Small intestine (tissue), 7 donors: ENCODE data around the gene NOTCH1. TPM values are rescaled to one million over a fixed set of nuclear protein-coding genes. Genes with fewer than 3 reads are reported as not detected.

ENCODE experiments used
- DNase-seq, 2 donors: peaks; one replicate each; pipeline versions ENCODE4 v3.0.0 to v3.0.0-alpha.2; 2013
- FAIRE-seq: peaks from 2 replicates; lab custom pipeline; 2012; peaks lifted over from hg19 to GRCh38; lab: Jason Lieb, UNC
- H3K27ac ChIP-seq, 3 donors: one replicate each; pipeline ENCODE4 v1.5.1; 2013; ENCODE audit warnings: low read length in 2 of 3, mild to moderate bottlenecking in 2 of 3, control low read depth in 1 of 3, inconsistent platforms in 1 of 3, low read depth in 1 of 3, moderate library complexity in 1 of 3
- H3K27me3 ChIP-seq, 3 donors: one replicate each; pipeline ENCODE4 v1.6.1; 2013; ENCODE audit warnings: low read length in 3 of 3, inconsistent platforms in 1 of 3; ENCODE audit not compliant: control insufficient read depth in 3 of 3, insufficient read depth in 3 of 3
- H3K36me3 ChIP-seq, 3 donors: one replicate each; pipeline ENCODE4 v1.6.1; 2013; ENCODE audit warnings: low read length in 3 of 3, inconsistent platforms in 1 of 3, low read depth in 1 of 3, mild to moderate bottlenecking in 1 of 3, moderate library complexity in 1 of 3; ENCODE audit not compliant: control insufficient read depth in 3 of 3, insufficient read depth in 2 of 3
- H3K4me1 ChIP-seq, 3 donors: one replicate each; pipeline ENCODE4 v1.6.1; 2013; ENCODE audit warnings: low read length in 2 of 3, inconsistent platforms in 1 of 3, low read depth in 1 of 3, mild to moderate bottlenecking in 1 of 3, moderate library complexity in 1 of 3; ENCODE audit not compliant: control insufficient read depth in 3 of 3, insufficient read depth in 2 of 3
- H3K4me3 ChIP-seq, 3 donors: one replicate each; pipeline ENCODE4 v1.5.1; 2013; ENCODE audit warnings: low read length in 3 of 3, control low read depth in 1 of 3, inconsistent platforms in 1 of 3, low read depth in 1 of 3, mild to moderate bottlenecking in 1 of 3, moderate library complexity in 1 of 3
- H3K9me3 ChIP-seq, 2 donors: one replicate each; pipeline ENCODE4 v1.6.1; 2013; ENCODE audit warnings: low read depth in 1 of 2, low read length in 1 of 2; ENCODE audit not compliant: control insufficient read depth in 2 of 2, insufficient read depth in 1 of 2
- WGBS, 3 donors: extraction: QIAGEN DNeasy Blood & Tissue Kit; methylation state at CpG; one replicate each; pipeline ENCODE4 v1.1.7; 2013; 5-methylcytosine and 5-hydroxymethylcytosine counted together
- polyA plus RNA-seq, 4 donors: library from polyadenylated mRNA; stranded (reverse) in 3 of 4; unstranded in 1 of 4; fragments of 200-250 nt in 3 of 4; fragments of 120-200 nt in 1 of 4; gene quantifications; one replicate each; pipeline versions ENCODE4 v1.2.1 to v1.2.3, GENCODE V29; 2013
- donor health status: healthy with polysubstance abuse.
- donor health status: control.
- donor health status: control.
- donor health status: Bipolar disorder and iron deficiency.
- donor health status: healthy.

Gene NOTCH1
- polyA plus RNA-seq, 4 donors = 1.8 to 19.8 (median 7.3) TPM

DNA sequence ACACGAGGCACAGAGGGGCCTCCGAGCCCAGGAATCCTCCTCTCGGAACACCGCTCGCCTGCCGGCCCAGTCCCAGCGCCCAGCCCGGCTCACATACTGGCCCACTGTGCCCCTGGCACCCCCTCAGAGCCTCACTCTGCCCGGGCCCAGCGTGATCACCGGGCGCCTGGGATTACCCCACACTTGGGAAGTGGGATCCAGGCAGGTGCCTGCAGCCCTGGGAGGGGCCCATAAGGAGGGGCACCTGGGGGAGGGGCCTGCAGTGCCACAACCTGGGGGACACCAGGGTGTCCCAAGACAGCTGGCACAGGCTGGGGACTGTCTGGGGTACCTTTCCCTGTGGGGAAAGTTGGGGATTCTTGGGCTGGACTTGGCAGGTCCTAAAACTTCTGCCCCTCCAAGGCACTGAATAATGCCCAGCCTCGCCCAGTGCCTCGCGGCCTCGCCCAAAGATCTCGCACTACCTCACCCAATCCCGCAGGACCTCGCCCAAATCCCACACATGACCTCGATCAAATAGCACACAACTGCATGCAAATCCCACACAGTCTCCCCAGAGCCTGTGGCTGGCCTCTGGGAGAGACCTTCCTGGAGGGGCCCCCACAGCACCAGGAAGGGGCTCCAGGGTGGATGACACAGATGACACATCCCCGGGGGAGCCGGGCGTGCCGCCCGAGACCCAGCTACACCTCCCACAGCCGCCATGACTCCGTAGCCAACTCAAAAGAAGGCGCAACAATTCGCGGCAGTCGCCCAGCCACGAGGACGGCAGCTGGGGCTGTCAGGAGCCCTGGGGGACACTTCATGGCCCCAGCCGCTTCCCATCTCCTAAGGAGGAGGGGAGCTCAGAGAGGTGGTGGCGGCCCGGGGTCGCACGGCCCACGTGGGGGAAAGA lies 13.7 kb downstream of the NOTCH1 start:
- no peak for FAIRE-seq
- WGBS, 3 donors = 28 to 55% (median 51%) methylated on average over 38 to 39 of the region's 39 CpGs
- Histone ChIP-seq H3K4me1 (peaks cover 14 to 40% (median 24%) of the 10 kb centered on the region in 3 donors), H3K36me3 (peaks cover 0 to 49% (median 0%) of the 10 kb centered on the region in 3 donors), H3K4me3 (no peak overlapping the region), H3K9me3 (no peaks in the 10 kb centered on the region), H3K27me3 (no peaks in the 10 kb centered on the region), H3K27ac (peak overlapping the region in 1 of 3 donors; percentile 42)
- DNase-seq = peak in 1 of 2 donors; percentile 53

DNA sequence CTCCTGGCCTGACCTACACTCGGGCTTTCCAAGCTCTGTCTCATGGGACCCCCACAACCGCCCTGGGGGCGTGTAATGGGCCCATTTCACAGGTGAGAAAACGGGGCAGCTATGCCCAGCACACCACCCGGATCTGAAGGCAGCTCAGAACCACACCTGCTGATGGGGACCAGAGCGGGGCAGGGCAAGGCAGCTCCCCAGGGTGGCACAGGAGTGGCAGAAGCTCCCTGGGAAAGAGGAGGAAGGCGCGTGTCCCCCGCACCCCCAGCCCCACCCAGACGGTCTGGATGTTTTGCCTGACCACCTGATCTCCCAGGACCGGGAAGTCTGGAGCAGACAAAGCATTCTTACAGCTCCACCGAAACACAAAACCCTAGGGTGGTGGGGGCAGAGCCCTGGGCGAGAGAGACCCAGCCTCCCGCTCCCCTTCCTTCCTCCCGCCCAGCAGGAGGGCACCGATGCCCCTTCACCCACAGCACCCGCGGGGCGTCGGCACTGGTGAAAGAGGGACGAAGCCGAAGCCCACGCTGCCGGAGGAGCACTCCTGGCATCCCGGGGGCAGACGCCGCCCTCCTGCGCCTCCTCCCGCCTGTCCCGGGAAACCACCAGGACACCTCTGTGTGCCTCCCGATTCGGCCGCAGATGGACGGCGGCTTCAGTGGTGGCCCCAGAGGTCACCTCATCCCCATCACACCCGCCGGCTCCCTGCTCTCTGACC lies 14.5 kb downstream of the NOTCH1 start:
- no peak for FAIRE-seq
- DNase-seq = no peak
- no peaks in the 10 kb centered on the region for H3K27me3 ChIP-seq

DNA sequence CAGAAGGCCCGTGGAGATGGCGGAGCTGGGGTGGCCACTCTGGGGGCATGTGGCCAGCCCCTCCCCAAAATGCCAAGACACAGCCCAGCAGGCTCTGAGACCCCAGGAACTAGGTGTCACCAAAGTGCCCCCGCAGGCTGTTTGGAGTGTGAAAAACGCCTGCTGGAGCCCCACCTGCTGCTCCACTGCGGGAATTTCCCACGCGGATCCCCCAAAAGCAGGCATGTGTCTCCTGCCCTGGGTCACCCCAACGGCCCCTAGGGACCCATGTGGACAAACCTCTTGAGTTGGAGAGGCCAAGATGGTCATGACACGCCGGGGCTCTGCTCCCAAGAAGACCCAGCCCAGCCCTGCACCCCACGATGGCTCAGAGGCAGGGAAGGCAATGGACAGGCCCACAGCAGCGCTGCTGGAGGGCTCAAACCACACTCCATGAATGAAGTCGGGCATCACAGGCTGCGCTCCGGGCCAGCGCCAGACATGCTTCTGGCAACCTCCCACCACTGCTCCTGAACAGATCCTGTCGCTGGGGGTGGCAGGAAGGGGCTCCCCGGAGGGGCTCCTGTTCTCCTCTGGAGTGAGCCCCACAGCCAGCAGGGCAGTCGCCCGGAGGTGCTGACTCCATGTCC lies 15.3 kb downstream of the NOTCH1 start:
- Histone ChIP-seq H3K27me3 (no peaks in the 10 kb centered on the region), H3K27ac (peak overlapping the region in 1 of 3 donors; percentile 42), H3K4me1 (peaks cover 14 to 56% (median 31%) of the 10 kb centered on the region in 3 donors), H3K9me3 (no peaks in the 10 kb centered on the region), H3K4me3 (no peak overlapping the region), H3K36me3 (peaks cover 0 to 43% (median 0%) of the 10 kb centered on the region in 3 donors)
- DNase-seq (no peak), FAIRE-seq (no peak)
- 48 to 57% (median 55%) methylated on average over 18 to 20 of the region's 20 CpGs for WGBS, 3 donors

More for the DNA sequence above, 14.5 kb downstream of the NOTCH1 start:
- Histone ChIP-seq H3K4me3 (no peak overlapping the region), H3K36me3 (peaks cover 0 to 42% (median 0%) of the 10 kb centered on the region in 3 donors), H3K4me1 (peaks cover 14 to 48% (median 26%) of the 10 kb centered on the region in 3 donors), H3K27ac (peak overlapping the region in 1 of 3 donors; percentile 42), H3K9me3 (no peaks in the 10 kb centered on the region)
- 65 to 73% (median 69%) methylated on average over 32 to 37 of the region's 37 CpGs for WGBS, 3 donors

DNA sequence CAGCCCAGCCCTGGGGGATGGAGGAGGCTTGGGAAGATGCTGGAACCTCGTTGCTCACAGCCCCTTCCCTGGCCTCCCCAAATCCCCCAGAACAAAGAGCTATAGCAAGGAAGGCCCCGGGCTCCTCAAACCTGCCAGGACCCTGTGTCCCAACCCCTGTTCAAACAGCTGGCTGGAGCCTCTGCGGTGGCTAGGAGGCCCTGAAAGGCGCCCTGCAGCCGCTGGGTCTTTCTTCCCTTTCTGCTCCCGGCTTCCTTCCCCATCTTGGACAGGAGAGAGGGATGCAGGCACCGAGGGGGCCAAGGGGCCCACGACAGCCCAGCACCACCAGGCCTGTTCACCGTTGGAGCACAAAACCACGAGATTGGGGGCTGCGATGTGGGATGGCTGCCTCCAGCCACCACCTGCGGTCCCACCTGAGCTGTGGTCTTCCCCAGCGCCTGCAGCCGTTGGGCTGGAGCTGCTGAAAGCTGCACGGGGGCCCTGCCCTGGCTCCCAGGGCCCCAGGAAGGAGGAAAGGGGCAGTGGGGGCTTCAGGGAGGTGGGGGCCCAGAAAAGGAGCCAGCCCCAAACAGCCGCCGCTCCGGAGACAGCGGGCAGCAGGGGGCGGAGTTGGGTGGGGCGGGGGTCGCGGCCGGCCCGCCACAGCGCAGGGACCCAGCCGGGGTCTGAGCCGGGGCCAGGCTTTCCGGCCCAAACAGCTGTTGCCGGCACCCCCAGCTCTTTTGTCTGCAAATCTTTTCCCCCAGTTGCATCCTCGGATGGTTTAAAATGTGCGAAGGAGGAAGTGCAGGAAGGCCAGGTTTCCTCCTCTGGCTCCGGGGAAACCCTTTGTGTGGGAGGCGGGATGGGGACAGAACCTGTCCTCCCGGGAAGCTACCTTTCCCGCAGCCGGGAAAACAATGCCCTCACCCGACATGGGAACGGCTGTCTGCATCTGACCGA lies 16.1 kb downstream of the NOTCH1 start:
- peaks cover 14 to 63% (median 31%) of the 10 kb centered on the region in 3 donors for H3K4me1 ChIP-seq
- no peaks in the 10 kb centered on the region for H3K9me3 ChIP-seq
- no peak overlapping the region for H3K4me3 ChIP-seq
- H3K27ac ChIP-seq = peak overlapping the region in 1 of 3 donors; percentile 42
- DNase-seq = no peak
- WGBS, 3 donors = 44 to 59% (median 44%) methylated on average over 34 to 40 of the region's 40 CpGs
- no peaks in the 10 kb centered on the region for H3K27me3 ChIP-seq
- peaks cover 0 to 49% (median 0%) of the 10 kb centered on the region in 3 donors for H3K36me3 ChIP-seq
- no peak for FAIRE-seq

DNA sequence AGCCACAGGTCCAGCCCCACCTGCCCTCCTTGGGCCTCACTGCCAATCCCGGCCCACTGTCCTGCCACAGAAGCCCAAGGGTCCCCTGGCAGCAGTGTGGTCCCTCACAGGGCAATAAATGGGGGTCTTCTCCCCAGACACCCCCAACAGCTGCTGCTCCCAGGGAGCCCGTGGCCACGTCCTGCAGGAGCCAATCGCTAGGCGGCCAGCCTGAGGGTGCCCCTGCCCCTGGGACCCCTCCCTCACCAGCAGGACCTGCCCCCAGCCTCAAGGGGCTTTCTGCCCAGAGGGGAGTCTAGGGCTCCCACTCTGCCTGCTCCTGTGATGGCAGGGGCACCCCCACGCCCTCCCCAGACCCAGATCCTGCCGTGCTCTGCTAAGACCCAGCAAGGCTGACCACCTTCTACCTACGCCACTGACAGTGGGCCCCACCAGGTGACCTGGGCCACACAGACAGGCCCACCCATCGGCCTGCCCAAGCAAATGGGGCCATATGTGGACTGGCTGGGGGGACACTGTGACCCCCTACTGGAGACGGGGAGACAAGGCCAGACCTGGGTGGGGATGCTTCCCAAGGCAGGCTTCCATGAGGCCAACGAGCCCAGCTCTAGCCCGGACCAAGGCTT lies 17.0 kb downstream of the NOTCH1 start:
- Histone ChIP-seq H3K4me3 (no peak overlapping the region), H3K4me1 (peaks cover 12 to 63% (median 34%) of the 10 kb centered on the region in 3 donors), H3K9me3 (no peaks in the 10 kb centered on the region), H3K27ac (peak overlapping the region in 1 of 3 donors; percentile 27), H3K27me3 (no peaks in the 10 kb centered on the region), H3K36me3 (peaks cover 0 to 49% (median 0%) of the 10 kb centered on the region in 3 donors)
- no peak for FAIRE-seq
- DNase-seq = no peak
- WGBS, 3 donors = 76 to 80% (median 78%) methylated on average over 11 to 12 of the region's 12 CpGs

DNA sequence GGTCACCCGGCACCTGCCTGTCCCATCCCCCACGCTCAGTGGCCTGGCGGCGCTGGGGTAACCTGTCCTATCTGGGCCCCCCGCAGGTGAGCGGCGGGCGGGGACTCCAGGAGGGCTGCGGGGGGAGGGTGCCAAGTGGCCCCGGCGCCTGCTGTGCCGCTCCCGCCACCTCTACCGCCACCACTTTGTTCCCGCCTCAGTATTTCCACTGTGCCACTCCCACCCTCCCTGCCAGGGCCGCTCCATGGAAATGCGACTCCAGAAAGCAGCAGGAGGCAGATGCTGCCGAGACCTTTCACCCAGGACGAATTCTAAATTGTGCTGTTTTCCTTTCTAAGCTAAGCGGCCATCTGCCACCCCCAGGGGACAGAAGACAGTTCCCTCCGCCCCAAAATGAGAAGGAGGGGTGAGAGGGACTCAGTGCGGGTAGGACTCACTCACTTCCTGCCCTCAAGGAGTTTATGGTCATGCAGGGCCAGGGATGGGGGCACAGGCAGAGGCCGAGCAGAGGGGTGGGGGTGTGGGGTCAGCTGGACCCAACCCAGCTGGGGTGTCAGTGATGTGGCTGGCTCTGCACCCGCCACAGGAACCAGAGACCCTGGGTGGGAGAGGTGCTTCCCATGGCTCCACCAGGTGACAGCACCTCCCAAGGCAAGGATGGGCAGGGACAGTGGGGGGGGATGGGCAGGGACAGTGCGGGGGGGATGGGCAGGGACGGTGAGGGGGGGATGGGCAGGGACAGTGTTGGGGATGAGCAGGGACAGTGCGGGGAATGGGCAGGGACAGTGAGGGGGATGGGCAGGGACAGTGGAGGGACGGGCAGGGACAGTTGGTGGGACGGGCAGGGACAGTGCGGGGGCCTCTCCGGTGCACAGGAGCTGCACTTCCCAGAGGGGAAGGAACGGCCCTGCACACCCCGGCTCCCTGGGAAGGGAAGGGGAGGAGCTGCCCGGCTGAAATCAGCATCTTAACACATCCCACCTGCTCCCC lies 17.8 kb downstream of the NOTCH1 start:
- no peak for FAIRE-seq
- WGBS, 3 donors = 27 to 48% (median 40%) methylated on average over 25 to 34 of the region's 34 CpGs

More for the DNA sequence above, 17.8 kb downstream of the NOTCH1 start:
- peaks cover 11 to 63% (median 34%) of the 10 kb centered on the region in 3 donors for H3K4me1 ChIP-seq
- H3K36me3 ChIP-seq = peaks cover 0 to 52% (median 0%) of the 10 kb centered on the region in 3 donors
- H3K27ac ChIP-seq = peak overlapping the region; percentile 86 to 92 (median 91)
- no peaks in the 10 kb centered on the region for H3K27me3 ChIP-seq
- H3K9me3 ChIP-seq = no peaks in the 10 kb centered on the region
- DNase-seq = peak; percentile 70 to 80
- peak overlapping the region in 1 of 3 donors; percentile 35 for H3K4me3 ChIP-seq
